Stomach (tissue), 4 donors: ENCODE measurements around the gene CASP7.

Experiments
- EP300 ChIP-seq: sonication (generic); formaldehyde crosslinking; IDR thresholded peaks from one replicate; pipeline ENCODE4 v1.6.1; 2017; ENCODE audit warnings: antibody characterized with exemption
- POLR2A ChIP-seq, 4 donors: fragments of 450-650 bp; IDR thresholded peaks; one replicate each; pipeline ENCODE4 v1.6.1; 2016; ENCODE audit warnings: antibody characterized with exemption in 4 of 4, control low read depth in 2 of 4, mild to moderate bottlenecking in 1 of 4, moderate library complexity in 1 of 4
- POLR2AphosphoS5 ChIP-seq, 3 donors: sonication (generic); formaldehyde crosslinking; IDR thresholded peaks; one replicate each; pipeline ENCODE4 v1.6.1; 2016; ENCODE audit warnings: antibody characterized with exemption in 3 of 3
- TF ChIP-seq, protein P1 (sequence below), 7 experiments: fragments of 450-650 bp in 4 of 7; fragments of 200-600 bp in 3 of 7; sonication (generic) in 3 of 7; IDR thresholded peaks; one replicate each; pipeline ENCODE4 v1.5.1; 2016 to 2019; ENCODE audit warnings: antibody characterized with exemption in 7 of 7, control low read depth in 2 of 7, mild to moderate bottlenecking in 1 of 7

DNA sequence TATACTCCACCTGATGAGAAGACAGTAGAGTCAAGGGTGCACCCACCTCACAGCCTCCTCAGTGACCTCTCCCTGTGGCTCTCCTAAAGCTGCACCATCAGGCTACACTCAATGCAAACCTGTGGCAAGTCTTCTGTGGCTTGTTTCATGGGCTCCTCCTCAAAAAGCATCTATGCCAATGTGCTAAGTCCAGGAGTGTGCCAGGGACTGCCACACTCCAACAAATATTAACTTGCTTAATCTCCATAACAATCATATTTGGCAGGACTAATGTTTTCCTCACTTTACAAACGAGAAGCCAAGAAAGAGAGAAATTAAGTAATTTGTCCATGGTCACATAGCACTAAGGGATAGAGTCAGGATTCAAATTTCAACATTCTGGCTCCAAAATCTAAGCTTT lies 27.8 kb upstream of the CASP7 start:
- TF ChIP-seq, protein P1, sequence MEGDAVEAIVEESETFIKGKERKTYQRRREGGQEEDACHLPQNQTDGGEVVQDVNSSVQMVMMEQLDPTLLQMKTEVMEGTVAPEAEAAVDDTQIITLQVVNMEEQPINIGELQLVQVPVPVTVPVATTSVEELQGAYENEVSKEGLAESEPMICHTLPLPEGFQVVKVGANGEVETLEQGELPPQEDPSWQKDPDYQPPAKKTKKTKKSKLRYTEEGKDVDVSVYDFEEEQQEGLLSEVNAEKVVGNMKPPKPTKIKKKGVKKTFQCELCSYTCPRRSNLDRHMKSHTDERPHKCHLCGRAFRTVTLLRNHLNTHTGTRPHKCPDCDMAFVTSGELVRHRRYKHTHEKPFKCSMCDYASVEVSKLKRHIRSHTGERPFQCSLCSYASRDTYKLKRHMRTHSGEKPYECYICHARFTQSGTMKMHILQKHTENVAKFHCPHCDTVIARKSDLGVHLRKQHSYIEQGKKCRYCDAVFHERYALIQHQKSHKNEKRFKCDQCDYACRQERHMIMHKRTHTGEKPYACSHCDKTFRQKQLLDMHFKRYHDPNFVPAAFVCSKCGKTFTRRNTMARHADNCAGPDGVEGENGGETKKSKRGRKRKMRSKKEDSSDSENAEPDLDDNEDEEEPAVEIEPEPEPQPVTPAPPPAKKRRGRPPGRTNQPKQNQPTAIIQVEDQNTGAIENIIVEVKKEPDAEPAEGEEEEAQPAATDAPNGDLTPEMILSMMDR (IDR thresholded peaks at IDR 0.05), result no peak
- TF ChIP-seq POLR2A (IDR thresholded peaks at IDR 0.05), result no peak
- no peak for TF ChIP-seq POLR2AphosphoS5 (IDR thresholded peaks at IDR 0.05)
- TF ChIP-seq EP300, result no peak
